GM23248 (cell line): ENCODE results near the gene ATL3. TPM values are rescaled to one million over a fixed set of nuclear protein-coding genes. Genes with fewer than 3 reads are reported as not detected.

Source experiments
- DNase-seq: peaks from one replicate; pipeline ENCODE4 v3.0.0-alpha.2; 2015
- H2AFZ ChIP-seq: fragments of 200-600 bp; sonication (generic); 2 replicates; pipeline ENCODE4 v1.6.1; 2016; ENCODE audit warnings: antibody characterized with exemption
- H3F3A ChIP-seq: fragments of 200-600 bp; sonication (generic); 2 replicates; pipeline ENCODE4 v1.6.1; 2016; ENCODE audit warnings: mild to moderate bottlenecking, antibody characterized with exemption, mixed run types; ENCODE audit not compliant: insufficient read depth
- H3K27ac ChIP-seq: fragments of 200-600 bp; sonication (generic); 2 replicates; pipeline ENCODE4 v1.5.1; 2016; ENCODE audit warnings: mild to moderate bottlenecking
- H3K27me3 ChIP-seq: fragments of 200-600 bp; sonication (generic); replicated peaks from 2 replicates; pipeline ENCODE4 v1.6.1; 2016; ENCODE audit warnings: mild to moderate bottlenecking; ENCODE audit not compliant: insufficient read depth
- H3K36me3 ChIP-seq: fragments of 200-600 bp; sonication (generic); 2 replicates; pipeline ENCODE4 v1.6.1; 2016; ENCODE audit warnings: low read depth, mild to moderate bottlenecking
- H3K4me1 ChIP-seq: fragments of 200-600 bp; sonication (generic); 2 replicates; pipeline ENCODE4 v1.6.1; 2016; ENCODE audit warnings: mild to moderate bottlenecking; ENCODE audit not compliant: insufficient read depth
- H3K4me2 ChIP-seq: fragments of 200-600 bp; sonication (generic); one replicate; pipeline ENCODE4 v1.6.1; 2016; ENCODE audit warnings: mild to moderate bottlenecking; ENCODE audit not compliant: unreplicated experiment
- H3K4me3 ChIP-seq: fragments of 200-600 bp; sonication (generic); 2 replicates; pipeline ENCODE4 v1.5.1; 2016; ENCODE audit warnings: mild to moderate bottlenecking
- H3K79me2 ChIP-seq: fragments of 200-600 bp; sonication (generic); 2 replicates; pipeline ENCODE4 v1.6.1; 2016; ENCODE audit warnings: mild to moderate bottlenecking; ENCODE audit not compliant: insufficient read depth
- H3K9ac ChIP-seq: fragments of 200-600 bp; sonication (generic); 2 replicates; pipeline ENCODE4 v1.6.1; 2016; ENCODE audit warnings: mild to moderate bottlenecking
- H3K9me2 ChIP-seq: fragments of 200-600 bp; sonication (generic); 2 replicates; pipeline ENCODE4 v1.6.1; 2016; ENCODE audit warnings: mixed run types, mild to moderate bottlenecking, moderate library complexity; ENCODE audit not compliant: insufficient read depth
- H3K9me3 ChIP-seq: fragments of 200-600 bp; sonication (generic); one replicate; pipeline ENCODE4 v1.6.1; 2017; ENCODE audit warnings: low read depth
- H4K20me1 ChIP-seq: fragments of 200-600 bp; sonication (generic); 2 replicates; pipeline ENCODE4 v1.6.0; 2016; ENCODE audit not compliant: insufficient read depth
- EZH2 ChIP-seq: fragments of 200-600 bp; sonication (generic); IDR thresholded peaks from 2 replicates; pipeline ENCODE4 v1.6.1; 2018; ENCODE audit warnings: antibody characterized with exemption, mild to moderate bottlenecking; ENCODE audit not compliant: insufficient read depth, poor library complexity, severe bottlenecking
- EZH2phosphoT487 ChIP-seq: fragments of 200-600 bp; sonication (generic); IDR thresholded peaks from 2 replicates; pipeline ENCODE4 v1.6.1; 2018; ENCODE audit warnings: antibody characterized with exemption, moderate library complexity, mild to moderate bottlenecking, low read depth; ENCODE audit not compliant: insufficient read depth
- WGBS, 2 experiments: methylation state at CpG; one replicate each; pipeline ENCODE4 v1.1.6; 2015 to 2017; ENCODE audit warnings: low lambda C conversion rate in 2 of 2, low coverage in 1 of 2; ENCODE audit errors: missing lambda C conversion rate in 2 of 2; 5-methylcytosine and 5-hydroxymethylcytosine counted together
- in situ Hi-C: fragments of 300-500 bp; cut with MboI; formaldehyde crosslinking; loops from 2 replicates; pipeline ENCODE4 v1.15.0; 2020
- polyA plus RNA-seq: library from polyadenylated mRNA; unstranded; fragments of >200 nt; fragmentation: Nextera tagmentation; extraction: Ambion mirVana; gene quantifications from 2 replicates; pipeline ENCODE4 v1.2.1, GENCODE V29; 2016
- total RNA-seq: library from RNA; depleted of rRNA; stranded (reverse); fragments of >200 nt; shearing (Covaris generic); gene quantifications from 2 replicates; pipeline ENCODE4 v1.2.3, GENCODE V29; 2014

ATL3 gene
- total and polyA plus RNA-seq, 2 experiments from 2014 or later = 79.9 to 210 TPM

- Histone ChIP-seq H2AFZ (no peak overlapping the region), H3K79me2 (peaks cover 91% of the 10 kb centered on the region), H3K27me3 (no peaks in the 10 kb centered on the region), H3K36me3 (no peaks in the 10 kb centered on the region), H3K4me3 (no peak overlapping the region; the same call in 1 of the 2 replicates), H3K9ac (peak overlapping the region; percentile 22; the same call in 1 of the 2 replicates), H4K20me1 (peaks cover 16% of the 10 kb centered on the region; the same call in 1 of the 2 replicates), H3K27ac (peak overlapping the region; percentile 72), H3F3A (peaks cover 63% of the 10 kb centered on the region), H3K9me3 (no peaks in the 10 kb centered on the region), H3K9me2 (no peaks in the 10 kb centered on the region), H3K4me1 (peaks cover 50% of the 10 kb centered on the region), H3K4me2 (peak overlapping the region; percentile 69)
- peak; percentile 88 for DNase-seq
- TF ChIP-seq EZH2 = no peak
- no peak for TF ChIP-seq EZH2phosphoT487
- in situ Hi-C loops = no loop called here
- WGBS, 2 experiments = 0 to 6% methylated on average over 1 of the region's 1 CpG
Observed at GRCh38 chr11:63663809-63664208, 7.4 kb downstream of the ATL3 start.

GRCh38 chr11:63660972-63661371 lies 10.2 kb downstream of the ATL3 start:
- H2AFZ ChIP-seq = no peak overlapping the region
- no peaks in the 10 kb centered on the region for H3K9me2 ChIP-seq
- no peaks in the 10 kb centered on the region for H3K9me3 ChIP-seq
- H3K4me1 ChIP-seq = peaks cover 23% of the 10 kb centered on the region
- no peak overlapping the region for H3K4me2 ChIP-seq
- 96 to 99% methylated on average over 8 of the region's 8 CpGs for WGBS, 2 experiments
- in situ Hi-C loops = no loop called here
- peaks cover 16% of the 10 kb centered on the region; the same call in 1 of the 2 replicates for H4K20me1 ChIP-seq
- no peak for DNase-seq
- H3F3A ChIP-seq = peaks cover 42% of the 10 kb centered on the region
- H3K79me2 ChIP-seq = peaks cover 100% of the 10 kb centered on the region
- TF ChIP-seq EZH2phosphoT487 (no peak), EZH2 (no peak)
- no peak overlapping the region for H3K27ac ChIP-seq
- no peaks in the 10 kb centered on the region for H3K27me3 ChIP-seq
- no peak overlapping the region for H3K9ac ChIP-seq
- peaks cover 21% of the 10 kb centered on the region for H3K36me3 ChIP-seq
- H3K4me3 ChIP-seq = no peak overlapping the region

DNA sequence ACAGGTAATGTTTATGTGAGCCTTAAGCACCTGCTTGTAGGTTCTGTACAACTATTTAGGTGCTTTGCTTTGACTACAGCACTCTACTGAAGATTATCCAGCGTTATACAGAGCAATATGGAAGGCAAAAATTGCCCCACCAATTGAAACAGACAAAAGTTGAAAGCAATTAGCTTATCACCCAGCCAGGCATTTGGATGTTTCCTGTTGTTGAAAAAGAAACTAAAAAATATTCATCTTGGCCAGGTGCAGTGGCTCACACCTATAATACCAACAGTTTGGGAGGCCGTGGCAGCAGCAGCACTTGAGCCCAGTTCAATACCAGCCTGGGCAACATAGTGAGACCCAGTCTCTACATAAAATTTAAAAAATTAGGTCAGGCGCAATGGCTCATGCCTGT lies 18.5 kb downstream of the ATL3 start:
- in situ Hi-C loops = no loop called here
- Histone ChIP-seq H4K20me1 (peaks cover 4% of the 10 kb centered on the region; the same call in 1 of the 2 replicates), H3K4me1 (no peaks in the 10 kb centered on the region), H3K4me3 (no peak overlapping the region), H3K79me2 (peaks cover 100% of the 10 kb centered on the region), H3K36me3 (peaks cover 84% of the 10 kb centered on the region), H3K27me3 (no peaks in the 10 kb centered on the region), H3K9ac (no peak overlapping the region), H3K4me2 (no peak overlapping the region), H3K9me3 (no peaks in the 10 kb centered on the region), H3K9me2 (no peaks in the 10 kb centered on the region), H2AFZ (no peak overlapping the region), H3F3A (peaks cover 4% of the 10 kb centered on the region; the same call in 1 of the 2 replicates), H3K27ac (no peak overlapping the region)
- WGBS, 2 experiments = 95 to 100% methylated on average over 3 of the region's 3 CpGs
- no peak for TF ChIP-seq EZH2phosphoT487
- TF ChIP-seq EZH2 = no peak
- no peak for DNase-seq

DNA sequence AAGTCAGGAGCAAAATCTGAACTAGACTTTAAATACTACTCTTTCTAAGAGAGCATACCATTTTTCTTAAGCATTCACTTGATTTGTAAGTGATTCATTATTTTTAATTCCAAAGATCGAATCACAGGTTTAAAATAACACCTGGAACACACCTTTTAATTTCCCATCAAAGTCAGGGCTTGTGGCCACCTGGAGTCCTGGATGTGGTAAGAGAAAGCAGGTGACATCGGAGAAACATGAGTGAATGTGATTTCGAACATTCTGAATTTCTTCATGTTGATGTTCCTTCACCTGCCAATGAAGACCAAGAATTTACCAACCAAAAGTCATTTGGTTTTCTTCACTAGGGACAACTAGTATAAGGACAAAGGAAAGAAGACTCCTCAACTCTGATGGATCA lies 28.0 kb downstream of the ATL3 start:
- Histone ChIP-seq H3K4me1 (peaks cover 10% of the 10 kb centered on the region; the same call in 1 of the 2 replicates), H3K27me3 (no peaks in the 10 kb centered on the region), H3K4me2 (no peak overlapping the region), H3K9ac (no peak overlapping the region), H3K4me3 (no peak overlapping the region), H4K20me1 (no peaks in the 10 kb centered on the region), H3K9me3 (no peaks in the 10 kb centered on the region), H3K9me2 (no peaks in the 10 kb centered on the region), H3K27ac (no peak overlapping the region), H3K36me3 (peaks cover 70% of the 10 kb centered on the region), H2AFZ (no peak overlapping the region), H3F3A (peaks cover 30% of the 10 kb centered on the region), H3K79me2 (peaks cover 50% of the 10 kb centered on the region)
- WGBS, 2 experiments = 97% methylated on average over 3 of the region's 3 CpGs
- TF ChIP-seq EZH2phosphoT487 (no peak), EZH2 (no peak)
- in situ Hi-C loops = no loop called here
- DNase-seq = no peak

- H2AFZ ChIP-seq = no peak overlapping the region
- H3K4me3 ChIP-seq = no peak overlapping the region
- no peak overlapping the region for H3K4me2 ChIP-seq
- H3K9ac ChIP-seq = peak overlapping the region; percentile 11; the same call in 1 of the 2 replicates
- H3K9me3 ChIP-seq = no peaks in the 10 kb centered on the region
- no peaks in the 10 kb centered on the region for H3K27me3 ChIP-seq
- peaks cover 52% of the 10 kb centered on the region for H3K79me2 ChIP-seq
- no peak overlapping the region for H3K27ac ChIP-seq
- peak; percentile 51 for DNase-seq
- peaks cover 30% of the 10 kb centered on the region for H3F3A ChIP-seq
- TF ChIP-seq EZH2 (no peak), EZH2phosphoT487 (no peak)
- H3K9me2 ChIP-seq = no peaks in the 10 kb centered on the region
- in situ Hi-C loops = no loop called here
- H3K4me1 ChIP-seq = peaks cover 10% of the 10 kb centered on the region; the same call in 1 of the 2 replicates
- H4K20me1 ChIP-seq = no peaks in the 10 kb centered on the region
- peaks cover 65% of the 10 kb centered on the region for H3K36me3 ChIP-seq
Observed at GRCh38 chr11:63641727-63642126, 29.4 kb downstream of the ATL3 start.
